HepG2 (cell line): Measurements from ENCODE around the gene OSR1. TPM values are rescaled to one million over a fixed set of nuclear protein-coding genes. Genes with fewer than 3 reads are reported as not detected.

Experiments used
- CENPX ChIP-seq: sonication (generic); formaldehyde crosslinking; IDR thresholded peaks from 2 replicates; pipeline ENCODE4 v1.9.0; 2021; ENCODE audit warnings: mild to moderate bottlenecking, missing genetic modification reagents, moderate library complexity
- FOSL1 ChIP-seq: sonication (generic); formaldehyde crosslinking; IDR thresholded peaks from 2 replicates; pipeline ENCODE4 v1.9.0; 2021; ENCODE audit warnings: missing genetic modification reagents, borderline replicate concordance
- HIVEP1 ChIP-seq: sonication (generic); formaldehyde crosslinking; IDR thresholded peaks from 2 replicates; pipeline ENCODE4 v1.4.0; 2020; ENCODE audit warnings: mild to moderate bottlenecking, missing genetic modification reagents
- HNRNPLL ChIP-seq: fragments of 200-400 bp; formaldehyde crosslinking; IDR thresholded peaks from 2 replicates; pipeline ENCODE4 v1.6.1; 2017; ENCODE audit warnings: mild to moderate bottlenecking, low read depth, low read length; ENCODE audit not compliant: poor library complexity, severe bottlenecking
- JDP2 ChIP-seq: sonication (generic); formaldehyde crosslinking; IDR thresholded peaks from 2 replicates; pipeline ENCODE4 v1.8.1; 2022; ENCODE audit warnings: missing genetic modification reagents, borderline replicate concordance
- KAT2B ChIP-seq: fragments of 150-350 bp; IDR thresholded peaks from 2 replicates; pipeline ENCODE4 v1.6.1; 2014; ENCODE audit warnings: low read depth, low read length, borderline replicate concordance
- NR2C2 ChIP-seq: sonication (generic); formaldehyde crosslinking; IDR thresholded peaks from 2 replicates; pipeline ENCODE4 v1.4.0; 2020; ENCODE audit warnings: missing genetic modification reagents, mild to moderate bottlenecking, moderate library complexity, borderline replicate concordance
- SKI ChIP-seq: fragments of 450-650 bp; IDR thresholded peaks from one replicate; pipeline ENCODE4 v1.6.1; 2018; ENCODE audit warnings: mild to moderate bottlenecking; ENCODE audit not compliant: partially characterized antibody
- ZBTB2 ChIP-seq: sonication (generic); formaldehyde crosslinking; IDR thresholded peaks from 2 replicates; pipeline ENCODE4 v1.8.0; 2022; ENCODE audit warnings: low read depth, missing genetic modification reagents
- ZFP36L1 ChIP-seq: sonication (generic); formaldehyde crosslinking; IDR thresholded peaks from 2 replicates; pipeline ENCODE4 v1.8.0; 2022; ENCODE audit warnings: mild to moderate bottlenecking, missing genetic modification reagents, moderate library complexity
- ZHX1 ChIP-seq: sonication (generic); formaldehyde crosslinking; IDR thresholded peaks from 2 replicates; pipeline ENCODE4 v1.8.1; 2022; ENCODE audit warnings: low read depth, mild to moderate bottlenecking, missing genetic modification reagents
- ZNF230 ChIP-seq: sonication (generic); formaldehyde crosslinking; IDR thresholded peaks from 2 replicates; pipeline ENCODE4 v1.4.0; 2020; ENCODE audit warnings: mild to moderate bottlenecking, missing genetic modification reagents
- ZNF512 ChIP-seq: sonication (generic); formaldehyde crosslinking; IDR thresholded peaks from 2 replicates; pipeline ENCODE4 v1.4.0; 2020; ENCODE audit warnings: mild to moderate bottlenecking, missing genetic modification reagents
- ZNF563 ChIP-seq: sonication (generic); formaldehyde crosslinking; IDR thresholded peaks from 2 replicates; pipeline ENCODE4 v1.8.0; 2022; ENCODE audit warnings: mild to moderate bottlenecking, moderate library complexity, missing genetic modification reagents
- ZNF567 ChIP-seq: sonication (generic); formaldehyde crosslinking; IDR thresholded peaks from 2 replicates; pipeline ENCODE4 v1.8.1; 2023; ENCODE audit warnings: mild to moderate bottlenecking, missing genetic modification reagents, borderline replicate concordance
- ZNF609 ChIP-seq: sonication (generic); formaldehyde crosslinking; IDR thresholded peaks from 2 replicates; pipeline ENCODE4 v1.4.0; 2020; ENCODE audit warnings: mild to moderate bottlenecking, missing genetic modification reagents, borderline replicate concordance
- ZNF713 ChIP-seq: sonication (generic); formaldehyde crosslinking; IDR thresholded peaks from 2 replicates; pipeline ENCODE4 v1.4.0; 2020; ENCODE audit warnings: mild to moderate bottlenecking, missing genetic modification reagents
- ZNF878 ChIP-seq: sonication (generic); formaldehyde crosslinking; IDR thresholded peaks from 2 replicates; pipeline ENCODE4 v1.8.1; 2023; ENCODE audit warnings: mild to moderate bottlenecking, missing genetic modification reagents, moderate library complexity
- polyA plus RNA-seq, 8 experiments: library from polyadenylated mRNA; depleted of rRNA in 3 of 8; stranded (reverse) in 7 of 8; unstranded in 1 of 8; fragments of >200 nt; fragmentation: Illumina TruSeq in 4 of 8; extraction: Trizol in 4 of 8; gene quantifications; 2 replicates each; pipeline versions ENCODE4 v1.2.1 to v1.2.3, GENCODE V29; 2011 to 2016; ENCODE audit warnings: low read depth in 4 of 8, missing spikeins in 1 of 8, mixed read lengths in 1 of 8; ENCODE audit not compliant: insufficient read depth in 1 of 8
- total RNA-seq, 5 experiments: library from RNA; depleted of rRNA; stranded (reverse); fragments of >200 nt; fragmentation: Illumina TruSeq; extraction: Trizol; gene quantifications; 2 replicates each; pipeline ENCODE4 v1.2.3, GENCODE V29; 2016; ENCODE audit warnings: low read depth in 1 of 5

The OSR1 gene
- total and polyA plus RNA-seq, 2 of the 13 experiments (the other 11 are each of a cell fraction or from before 2014, with no cell fraction given), result 0.63 to 1.1 TPM

GRCh38 chr2:19349911-19350677, 8.3 kb downstream of the OSR1 start (continued):
- TF ChIP-seq ZNF567 (no peak; the same call in 1 of the 2 replicates), KAT2B (no peak), ZBTB2 (CRISPR knock-in tag) (no peak), ZNF230 (CRISPR knock-in tag) (no peak), ZNF713 (no peak), ZNF512 (CRISPR knock-in tag) (no peak), FOSL1 (no peak), SKI (no peak), ZNF609 (CRISPR knock-in tag) (0 out of 2 replicates have a peak, but pooled peaks have one; percentile 16), ZFP36L1 (CRISPR knock-in tag) (no peak), HNRNPLL (no peak), ZNF878 (no peak), CENPX (no peak), ZHX1 (CRISPR knock-in tag) (no peak), HIVEP1 (no peak), JDP2 (no peak), NR2C2 (CRISPR knock-in tag) (no peak), ZNF563 (CRISPR knock-in tag) (peak; percentile 22; the same call in 1 of the 2 replicates)
